ENCODE data around the gene KRT79.

GRCh38 chr12:52856787-52857186 lies 22.7 kb upstream of the KRT79 start:
- no peak for TF ChIP-seq POLR2A (conservative IDR thresholded peaks at IDR 0.05)
- TF ChIP-seq CEBPZ (IDR thresholded peaks at IDR 0.05; ENCODE audit: borderline replicate concordance, low read depth, low read length) = no peak
- TF ChIP-seq ZNF3 (CRISPR knock-in tag; IDR thresholded peaks at IDR 0.05) = no peak
- no peak for TF ChIP-seq HCFC1 (IDR thresholded peaks at IDR 0.05; ENCODE audit: low read depth, low read length)

Measured in K562 (cell line).